ENCODE data around the gene APP.

DNA sequence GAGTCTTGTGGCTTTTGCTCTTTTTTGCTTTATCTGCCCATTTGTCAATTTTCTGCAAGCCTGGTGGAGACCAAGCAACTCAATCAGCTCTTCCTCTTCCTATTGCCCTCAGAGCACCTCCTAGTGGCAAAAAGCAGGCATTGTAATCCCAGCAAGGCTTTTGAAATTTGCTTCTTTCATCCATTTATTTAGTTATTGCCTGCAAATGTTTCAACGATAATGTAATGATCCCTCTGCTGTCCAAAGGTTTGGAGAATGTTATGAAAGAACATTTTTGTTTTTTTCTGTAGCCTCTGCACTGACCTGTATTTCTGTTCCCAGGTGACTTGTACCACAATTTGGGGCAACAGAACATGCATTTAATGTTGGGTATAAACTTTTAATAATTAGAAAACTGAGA lies 308.0 kb downstream of the APP start:
- TF ChIP-seq POLR2A (IDR thresholded peaks at IDR 0.05) = no peak
- TF ChIP-seq POLR2AphosphoS5 (IDR thresholded peaks at IDR 0.05) = no peak
- TF ChIP-seq, protein P1, sequence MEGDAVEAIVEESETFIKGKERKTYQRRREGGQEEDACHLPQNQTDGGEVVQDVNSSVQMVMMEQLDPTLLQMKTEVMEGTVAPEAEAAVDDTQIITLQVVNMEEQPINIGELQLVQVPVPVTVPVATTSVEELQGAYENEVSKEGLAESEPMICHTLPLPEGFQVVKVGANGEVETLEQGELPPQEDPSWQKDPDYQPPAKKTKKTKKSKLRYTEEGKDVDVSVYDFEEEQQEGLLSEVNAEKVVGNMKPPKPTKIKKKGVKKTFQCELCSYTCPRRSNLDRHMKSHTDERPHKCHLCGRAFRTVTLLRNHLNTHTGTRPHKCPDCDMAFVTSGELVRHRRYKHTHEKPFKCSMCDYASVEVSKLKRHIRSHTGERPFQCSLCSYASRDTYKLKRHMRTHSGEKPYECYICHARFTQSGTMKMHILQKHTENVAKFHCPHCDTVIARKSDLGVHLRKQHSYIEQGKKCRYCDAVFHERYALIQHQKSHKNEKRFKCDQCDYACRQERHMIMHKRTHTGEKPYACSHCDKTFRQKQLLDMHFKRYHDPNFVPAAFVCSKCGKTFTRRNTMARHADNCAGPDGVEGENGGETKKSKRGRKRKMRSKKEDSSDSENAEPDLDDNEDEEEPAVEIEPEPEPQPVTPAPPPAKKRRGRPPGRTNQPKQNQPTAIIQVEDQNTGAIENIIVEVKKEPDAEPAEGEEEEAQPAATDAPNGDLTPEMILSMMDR (IDR thresholded peaks at IDR 0.05) = peak in 2 of 4 experiments; percentile 8 to 35
